H1 (cell line): ENCODE measurements around the gene SGCE. TPM values are rescaled to one million over a fixed set of nuclear protein-coding genes. Genes with fewer than 3 reads are reported as not detected.

Source experiments
- HDAC6 ChIP-seq: IDR thresholded peaks from one replicate; pipeline ENCODE4 v1.7.1; 2012; ENCODE audit warnings: low read depth, mild to moderate bottlenecking, inconsistent platforms, low read length, moderate library complexity
- POLR2AphosphoS5 ChIP-seq: IDR thresholded peaks from 2 replicates; pipeline ENCODE4 v1.6.1; 2011; ENCODE audit warnings: low read depth, low read length
- POU5F1 ChIP-seq: IDR thresholded peaks from 2 replicates; pipeline ENCODE4 v1.6.1; 2011; ENCODE audit warnings: low read depth, mild to moderate bottlenecking, low read length, moderate library complexity
- RFX5 ChIP-seq: IDR thresholded peaks from 2 replicates; pipeline ENCODE4 v1.6.1; 2011; ENCODE audit warnings: low read depth, low read length, improper control_type of control experiment, borderline replicate concordance
- RXRA ChIP-seq: IDR thresholded peaks from 2 replicates; pipeline ENCODE4 v1.6.1; 2011; ENCODE audit warnings: low read depth, mild to moderate bottlenecking, low read length, moderate library complexity; ENCODE audit not compliant: insufficient read depth
- polyA plus RNA-seq, 7 experiments: library from polyadenylated mRNA; depleted of rRNA in 3 of 7; stranded (reverse) in 5 of 7; unstranded in 2 of 7; fragments of >200 nt in 5 of 7; fragments of 200-250 nt in 2 of 7; gene quantifications; 1 replicate in 5 of 7; 2 replicates in 1 of 7; 4 replicates in 1 of 7; pipeline versions ENCODE4 v1.2.1 to v1.2.3, GENCODE V29; 2011 to 2013; ENCODE audit warnings: missing spikeins in 2 of 7, mixed read lengths in 2 of 7
- total RNA-seq: library from RNA; stranded (reverse); fragmentation: NEBNext Ultra II Directional; extraction: Animal tissue kit (Norgen Biotek cat#: 25700); gene quantifications from 2 replicates; pipeline ENCODE4 v1.2.1, GENCODE V29; 2021
- TF ChIP-seq, protein P1 (sequence below), 3 experiments: IDR thresholded peaks; 1 replicate in 2 of 3; 2 replicates in 1 of 3; pipeline versions ENCODE4 v1.5.1 to v1.6.1; 2011; ENCODE audit warnings: low read length in 3 of 3, mild to moderate bottlenecking in 3 of 3, inconsistent platforms in 2 of 3, low read depth in 1 of 3, moderate library complexity in 1 of 3; ENCODE audit not compliant: insufficient read depth in 1 of 3; ENCODE audit errors: control extremely low read depth in 1 of 3

Gene SGCE
- total and polyA plus RNA-seq, 2 of the 8 experiments (the other 6 are each of a cell fraction or from before 2014, with no cell fraction given) = 12.8 to 25.0 TPM

DNA sequence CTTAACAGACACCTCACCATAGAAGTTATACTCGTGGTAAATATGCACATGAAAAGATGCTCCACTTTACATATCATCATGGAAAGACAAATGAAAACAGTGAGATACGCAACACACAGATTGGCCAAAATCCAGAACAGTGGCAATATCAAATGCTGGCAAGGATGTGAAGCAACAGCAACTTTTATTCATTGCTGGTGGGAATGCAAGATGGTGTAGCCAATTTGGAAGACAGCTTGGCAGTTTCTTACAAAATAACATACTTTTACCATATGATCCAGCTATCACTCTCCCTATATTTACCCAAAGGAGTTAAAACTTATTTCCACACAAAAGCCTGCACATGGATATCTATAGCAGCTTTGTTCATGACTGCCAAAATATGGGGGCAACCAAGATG is 46.4 kb downstream of the SGCE start (continued):
- TF ChIP-seq HDAC6 = no peak
- TF ChIP-seq RXRA = no peak
- no peak for TF ChIP-seq RFX5
- TF ChIP-seq POU5F1 = no peak
- no peak for TF ChIP-seq POLR2AphosphoS5
- TF ChIP-seq, protein P1, sequence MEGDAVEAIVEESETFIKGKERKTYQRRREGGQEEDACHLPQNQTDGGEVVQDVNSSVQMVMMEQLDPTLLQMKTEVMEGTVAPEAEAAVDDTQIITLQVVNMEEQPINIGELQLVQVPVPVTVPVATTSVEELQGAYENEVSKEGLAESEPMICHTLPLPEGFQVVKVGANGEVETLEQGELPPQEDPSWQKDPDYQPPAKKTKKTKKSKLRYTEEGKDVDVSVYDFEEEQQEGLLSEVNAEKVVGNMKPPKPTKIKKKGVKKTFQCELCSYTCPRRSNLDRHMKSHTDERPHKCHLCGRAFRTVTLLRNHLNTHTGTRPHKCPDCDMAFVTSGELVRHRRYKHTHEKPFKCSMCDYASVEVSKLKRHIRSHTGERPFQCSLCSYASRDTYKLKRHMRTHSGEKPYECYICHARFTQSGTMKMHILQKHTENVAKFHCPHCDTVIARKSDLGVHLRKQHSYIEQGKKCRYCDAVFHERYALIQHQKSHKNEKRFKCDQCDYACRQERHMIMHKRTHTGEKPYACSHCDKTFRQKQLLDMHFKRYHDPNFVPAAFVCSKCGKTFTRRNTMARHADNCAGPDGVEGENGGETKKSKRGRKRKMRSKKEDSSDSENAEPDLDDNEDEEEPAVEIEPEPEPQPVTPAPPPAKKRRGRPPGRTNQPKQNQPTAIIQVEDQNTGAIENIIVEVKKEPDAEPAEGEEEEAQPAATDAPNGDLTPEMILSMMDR (IDR thresholded peaks at IDR 0.05; ENCODE audit: control extremely low read depth in 1 of 3, insufficient read depth in 1 of 3, low read depth in 1 of 3, low read length in 3 of 3) = no peak
- TF ChIP-seq, all 59 proteins: peak for 0
